ENCODE measurements around the gene SERPINA1.

DNA sequence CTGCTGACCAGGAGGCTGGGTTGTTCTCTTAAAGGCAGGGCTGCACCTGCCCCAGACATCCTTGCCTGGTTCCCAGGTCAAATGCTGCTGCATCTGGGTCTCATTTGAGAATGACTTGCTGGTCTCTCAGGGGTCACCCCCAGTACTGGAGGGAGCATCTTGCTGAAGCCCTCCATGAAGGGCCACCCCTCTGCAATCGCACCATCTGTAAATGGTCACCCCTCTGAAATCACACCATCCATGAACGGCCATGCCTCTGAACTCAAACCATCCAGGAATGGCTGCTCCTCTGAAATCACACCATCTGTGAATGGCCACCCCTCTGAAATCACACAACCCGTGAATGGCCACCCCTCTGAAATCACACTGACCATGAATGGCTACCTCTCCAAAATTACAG is 58.0 kb downstream of the SERPINA1 start:
- TF ChIP-seq, protein P1, sequence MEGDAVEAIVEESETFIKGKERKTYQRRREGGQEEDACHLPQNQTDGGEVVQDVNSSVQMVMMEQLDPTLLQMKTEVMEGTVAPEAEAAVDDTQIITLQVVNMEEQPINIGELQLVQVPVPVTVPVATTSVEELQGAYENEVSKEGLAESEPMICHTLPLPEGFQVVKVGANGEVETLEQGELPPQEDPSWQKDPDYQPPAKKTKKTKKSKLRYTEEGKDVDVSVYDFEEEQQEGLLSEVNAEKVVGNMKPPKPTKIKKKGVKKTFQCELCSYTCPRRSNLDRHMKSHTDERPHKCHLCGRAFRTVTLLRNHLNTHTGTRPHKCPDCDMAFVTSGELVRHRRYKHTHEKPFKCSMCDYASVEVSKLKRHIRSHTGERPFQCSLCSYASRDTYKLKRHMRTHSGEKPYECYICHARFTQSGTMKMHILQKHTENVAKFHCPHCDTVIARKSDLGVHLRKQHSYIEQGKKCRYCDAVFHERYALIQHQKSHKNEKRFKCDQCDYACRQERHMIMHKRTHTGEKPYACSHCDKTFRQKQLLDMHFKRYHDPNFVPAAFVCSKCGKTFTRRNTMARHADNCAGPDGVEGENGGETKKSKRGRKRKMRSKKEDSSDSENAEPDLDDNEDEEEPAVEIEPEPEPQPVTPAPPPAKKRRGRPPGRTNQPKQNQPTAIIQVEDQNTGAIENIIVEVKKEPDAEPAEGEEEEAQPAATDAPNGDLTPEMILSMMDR (IDR thresholded peaks at IDR 0.05; ENCODE audit: low read depth, low read length, missing input control) = no peak
- TF ChIP-seq TAF1 (conservative IDR thresholded peaks at IDR 0.05) = no peak
- no peak for TF ChIP-seq RXRA (IDR thresholded peaks at IDR 0.05)
- TF ChIP-seq, protein P2, sequence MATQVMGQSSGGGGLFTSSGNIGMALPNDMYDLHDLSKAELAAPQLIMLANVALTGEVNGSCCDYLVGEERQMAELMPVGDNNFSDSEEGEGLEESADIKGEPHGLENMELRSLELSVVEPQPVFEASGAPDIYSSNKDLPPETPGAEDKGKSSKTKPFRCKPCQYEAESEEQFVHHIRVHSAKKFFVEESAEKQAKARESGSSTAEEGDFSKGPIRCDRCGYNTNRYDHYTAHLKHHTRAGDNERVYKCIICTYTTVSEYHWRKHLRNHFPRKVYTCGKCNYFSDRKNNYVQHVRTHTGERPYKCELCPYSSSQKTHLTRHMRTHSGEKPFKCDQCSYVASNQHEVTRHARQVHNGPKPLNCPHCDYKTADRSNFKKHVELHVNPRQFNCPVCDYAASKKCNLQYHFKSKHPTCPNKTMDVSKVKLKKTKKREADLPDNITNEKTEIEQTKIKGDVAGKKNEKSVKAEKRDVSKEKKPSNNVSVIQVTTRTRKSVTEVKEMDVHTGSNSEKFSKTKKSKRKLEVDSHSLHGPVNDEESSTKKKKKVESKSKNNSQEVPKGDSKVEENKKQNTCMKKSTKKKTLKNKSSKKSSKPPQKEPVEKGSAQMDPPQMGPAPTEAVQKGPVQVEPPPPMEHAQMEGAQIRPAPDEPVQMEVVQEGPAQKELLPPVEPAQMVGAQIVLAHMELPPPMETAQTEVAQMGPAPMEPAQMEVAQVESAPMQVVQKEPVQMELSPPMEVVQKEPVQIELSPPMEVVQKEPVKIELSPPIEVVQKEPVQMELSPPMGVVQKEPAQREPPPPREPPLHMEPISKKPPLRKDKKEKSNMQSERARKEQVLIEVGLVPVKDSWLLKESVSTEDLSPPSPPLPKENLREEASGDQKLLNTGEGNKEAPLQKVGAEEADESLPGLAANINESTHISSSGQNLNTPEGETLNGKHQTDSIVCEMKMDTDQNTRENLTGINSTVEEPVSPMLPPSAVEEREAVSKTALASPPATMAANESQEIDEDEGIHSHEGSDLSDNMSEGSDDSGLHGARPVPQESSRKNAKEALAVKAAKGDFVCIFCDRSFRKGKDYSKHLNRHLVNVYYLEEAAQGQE (IDR thresholded peaks at IDR 0.05) = no peak
- TF ChIP-seq YY1 (IDR thresholded peaks at IDR 0.05) = peak; percentile 20
- TF ChIP-seq EGR1 (IDR thresholded peaks at IDR 0.05; ENCODE audit: low read depth in 2 of 2) = no peak
- TF ChIP-seq, protein P3, sequence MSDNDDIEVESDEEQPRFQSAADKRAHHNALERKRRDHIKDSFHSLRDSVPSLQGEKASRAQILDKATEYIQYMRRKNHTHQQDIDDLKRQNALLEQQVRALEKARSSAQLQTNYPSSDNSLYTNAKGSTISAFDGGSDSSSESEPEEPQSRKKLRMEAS (IDR thresholded peaks at IDR 0.05) = peak; percentile 3
- TF ChIP-seq, protein P4, sequence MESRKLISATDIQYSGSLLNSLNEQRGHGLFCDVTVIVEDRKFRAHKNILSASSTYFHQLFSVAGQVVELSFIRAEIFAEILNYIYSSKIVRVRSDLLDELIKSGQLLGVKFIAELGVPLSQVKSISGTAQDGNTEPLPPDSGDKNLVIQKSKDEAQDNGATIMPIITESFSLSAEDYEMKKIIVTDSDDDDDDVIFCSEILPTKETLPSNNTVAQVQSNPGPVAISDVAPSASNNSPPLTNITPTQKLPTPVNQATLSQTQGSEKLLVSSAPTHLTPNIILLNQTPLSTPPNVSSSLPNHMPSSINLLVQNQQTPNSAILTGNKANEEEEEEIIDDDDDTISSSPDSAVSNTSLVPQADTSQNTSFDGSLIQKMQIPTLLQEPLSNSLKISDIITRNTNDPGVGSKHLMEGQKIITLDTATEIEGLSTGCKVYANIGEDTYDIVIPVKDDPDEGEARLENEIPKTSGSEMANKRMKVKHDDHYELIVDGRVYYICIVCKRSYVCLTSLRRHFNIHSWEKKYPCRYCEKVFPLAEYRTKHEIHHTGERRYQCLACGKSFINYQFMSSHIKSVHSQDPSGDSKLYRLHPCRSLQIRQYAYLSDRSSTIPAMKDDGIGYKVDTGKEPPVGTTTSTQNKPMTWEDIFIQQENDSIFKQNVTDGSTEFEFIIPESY (IDR thresholded peaks at IDR 0.05) = no peak
- TF ChIP-seq RAD21 (IDR thresholded peaks at IDR 0.05) = no peak
